Activated CD4-positive, CD25-positive, alpha-beta regulatory T cell (primary cell): ENCODE results near the gene CCSAP.

Experiments used
- DNase-seq, 4 experiments: peaks; one replicate each; lab custom pipeline; 2025; lab: John Stamatoyannopoulos, UW

CCSAP gene

GRCh38 chr1:229287267-229287666 lies 55.6 kb downstream of the CCSAP start:
- DNase-seq: no peak

- no peak for DNase-seq
These were observed 56.6 kb downstream of the CCSAP start for GRCh38 chr1:229286099-229286766.

GRCh38 chr1:229285440-229285839 lies 57.4 kb downstream of the CCSAP start:
- DNase-seq: no peak

- no peak for DNase-seq
These were observed 58.0 kb downstream of the CCSAP start for GRCh38 chr1:229284887-229285286.

- DNase-seq: no peak
These were observed 59.6 kb downstream of the CCSAP start for GRCh38 chr1:229283183-229283611.

GRCh38 chr1:229282295-229282823 lies 60.5 kb downstream of the CCSAP start:
- DNase-seq: no peak

- no peak for DNase-seq
These were observed 61.4 kb downstream of the CCSAP start for GRCh38 chr1:229281339-229281926.

GRCh38 chr1:229280921-229281320 lies 61.9 kb downstream of the CCSAP start:
- DNase-seq: no peak

GRCh38 chr1:229280037-229280828 lies 62.6 kb downstream of the CCSAP start:
- no peak for DNase-seq

- no peak for DNase-seq
These were observed 63.6 kb downstream of the CCSAP start for GRCh38 chr1:229279242-229279641.

GRCh38 chr1:229278120-229278741 lies 64.6 kb downstream of the CCSAP start:
- no peak for DNase-seq

GRCh38 chr1:229275005-229275404 lies 67.8 kb downstream of the CCSAP start:
- no peak for DNase-seq

- no peak for DNase-seq
These were observed 69.2 kb downstream of the CCSAP start for GRCh38 chr1:229273507-229274232.

GRCh38 chr1:229272164-229273158 lies 70.4 kb downstream of the CCSAP start:
- DNase-seq: no peak

- DNase-seq: peak in 1 of 4 experiments; percentile 14
These were observed 71.2 kb downstream of the CCSAP start for GRCh38 chr1:229271448-229272159.
